Measurements from ENCODE around the gene ADGRG1.

The ADGRG1 gene

DNA sequence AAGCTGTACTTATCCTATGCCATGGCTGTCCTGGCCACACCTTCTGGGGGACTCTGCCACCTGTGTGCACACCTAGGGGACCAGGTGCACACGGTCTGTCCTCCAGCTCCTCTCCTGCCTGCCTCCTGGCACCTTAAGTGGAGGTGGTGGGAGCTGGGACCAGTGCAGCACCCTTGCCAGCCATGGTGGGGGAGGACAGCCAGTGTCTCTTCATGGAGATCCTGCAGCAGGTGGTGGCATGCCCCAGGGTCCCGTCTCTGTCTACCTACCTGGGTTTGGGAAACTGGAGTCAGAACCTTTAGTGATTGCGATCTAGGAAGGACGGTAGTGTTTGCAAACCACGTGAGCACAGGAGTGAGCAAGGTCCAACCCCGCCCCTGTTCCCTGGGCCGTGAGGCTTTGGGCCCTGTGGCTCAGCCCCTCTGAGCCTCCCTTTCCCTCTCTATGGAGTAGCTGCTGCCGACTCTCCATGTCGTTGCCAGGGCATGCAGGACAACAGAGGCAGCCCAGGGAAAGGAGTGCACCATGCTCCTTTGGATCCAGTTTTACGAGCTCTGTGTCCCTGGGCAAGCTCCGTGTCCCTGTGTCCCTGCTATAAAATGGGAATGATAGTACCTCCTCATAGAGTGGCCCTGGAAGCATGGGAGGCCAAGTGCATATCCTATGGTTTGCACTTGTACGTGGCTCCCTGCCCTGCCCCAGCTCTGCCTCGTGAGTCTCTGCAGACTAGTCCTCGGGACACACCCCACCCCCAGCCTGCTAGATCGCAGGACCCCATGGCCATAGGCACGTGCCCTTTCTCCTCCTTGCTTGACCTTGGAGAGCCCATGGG is 7.1 kb downstream of the ADGRG1 start:
- DNase-seq (ENCODE audit: low spot score), result no peak

- DNase-seq (ENCODE audit: low spot score), result no peak
Observed at GRCh38 chr16:57636184-57636583, 7.8 kb downstream of the ADGRG1 start.

DNA sequence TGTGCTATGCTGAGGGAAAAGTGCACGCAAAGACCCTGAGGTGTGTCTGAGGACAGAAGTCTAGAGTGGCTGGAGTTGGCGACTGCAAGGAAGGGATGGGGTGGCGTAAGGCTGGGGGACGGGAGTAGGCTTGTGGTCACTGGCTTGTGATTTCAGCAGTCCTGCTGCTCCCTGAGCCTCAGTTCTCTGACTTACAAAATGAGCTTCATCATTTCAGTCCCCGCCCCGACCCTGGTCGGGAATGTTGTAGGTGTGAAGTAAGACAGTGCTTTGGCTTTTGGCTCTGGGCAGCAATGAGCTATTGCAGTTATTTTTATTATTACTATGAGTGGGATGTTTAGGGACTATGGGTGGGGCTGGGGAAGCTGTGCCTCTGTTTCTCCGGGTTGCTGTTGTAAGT is 8.6 kb downstream of the ADGRG1 start:
- no peak for DNase-seq (ENCODE audit: low spot score)

GRCh38 chr16:57637424-57637823 is 9.0 kb downstream of the ADGRG1 start:
- no peak for DNase-seq (ENCODE audit: low spot score)

- no peak for DNase-seq (ENCODE audit: low spot score)
Observed at GRCh38 chr16:57637965-57638364, 9.5 kb downstream of the ADGRG1 start.

GRCh38 chr16:57638381-57638780 is 10.0 kb downstream of the ADGRG1 start:
- no peak for DNase-seq (ENCODE audit: low spot score)

- peak; percentile 60 for DNase-seq (ENCODE audit: low spot score)
Observed at GRCh38 chr16:57639172-57639887, 10.9 kb downstream of the ADGRG1 start.

DNA sequence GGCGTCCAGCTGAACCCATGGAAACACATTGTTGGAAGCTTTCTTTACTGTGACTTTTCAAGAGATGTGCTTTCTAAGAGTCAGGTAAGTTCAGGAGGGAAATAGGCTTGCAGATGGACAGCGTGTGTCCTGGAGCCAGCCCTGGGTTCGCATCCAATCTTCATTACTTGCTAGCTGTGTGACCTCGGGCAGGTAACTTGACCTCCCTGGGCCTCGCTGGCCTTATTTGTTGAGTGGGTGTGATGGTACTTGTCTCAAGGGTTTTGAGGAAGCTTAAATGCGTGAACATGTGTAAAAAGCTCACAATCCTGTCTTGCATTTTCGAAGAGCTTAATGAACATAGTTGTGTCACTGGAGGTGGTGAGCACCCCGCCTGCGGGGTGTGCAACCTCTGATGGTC is 11.8 kb downstream of the ADGRG1 start:
- no peak for DNase-seq (ENCODE audit: low spot score)

DNA sequence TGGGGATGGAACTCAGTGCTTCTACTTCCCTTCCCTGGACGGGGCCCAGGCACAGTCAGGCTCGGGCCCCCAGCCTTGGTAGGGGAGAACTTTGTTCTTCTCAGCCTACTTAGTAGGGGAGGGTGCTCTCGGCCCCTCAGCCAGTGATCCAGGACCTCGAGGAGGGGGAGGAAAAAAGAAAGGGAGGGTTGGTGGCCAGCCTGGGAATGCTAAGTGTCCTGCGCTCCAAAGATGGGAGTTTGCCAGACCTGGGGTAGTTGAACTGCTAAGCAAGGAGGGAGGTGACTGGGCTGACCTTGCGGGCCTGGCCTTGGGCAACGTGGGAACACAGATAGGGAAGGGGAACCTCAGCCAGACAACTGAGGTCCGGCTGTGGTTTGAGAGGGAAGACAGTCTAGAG is 12.2 kb downstream of the ADGRG1 start:
- DNase-seq (ENCODE audit: low spot score), result no peak

DNA sequence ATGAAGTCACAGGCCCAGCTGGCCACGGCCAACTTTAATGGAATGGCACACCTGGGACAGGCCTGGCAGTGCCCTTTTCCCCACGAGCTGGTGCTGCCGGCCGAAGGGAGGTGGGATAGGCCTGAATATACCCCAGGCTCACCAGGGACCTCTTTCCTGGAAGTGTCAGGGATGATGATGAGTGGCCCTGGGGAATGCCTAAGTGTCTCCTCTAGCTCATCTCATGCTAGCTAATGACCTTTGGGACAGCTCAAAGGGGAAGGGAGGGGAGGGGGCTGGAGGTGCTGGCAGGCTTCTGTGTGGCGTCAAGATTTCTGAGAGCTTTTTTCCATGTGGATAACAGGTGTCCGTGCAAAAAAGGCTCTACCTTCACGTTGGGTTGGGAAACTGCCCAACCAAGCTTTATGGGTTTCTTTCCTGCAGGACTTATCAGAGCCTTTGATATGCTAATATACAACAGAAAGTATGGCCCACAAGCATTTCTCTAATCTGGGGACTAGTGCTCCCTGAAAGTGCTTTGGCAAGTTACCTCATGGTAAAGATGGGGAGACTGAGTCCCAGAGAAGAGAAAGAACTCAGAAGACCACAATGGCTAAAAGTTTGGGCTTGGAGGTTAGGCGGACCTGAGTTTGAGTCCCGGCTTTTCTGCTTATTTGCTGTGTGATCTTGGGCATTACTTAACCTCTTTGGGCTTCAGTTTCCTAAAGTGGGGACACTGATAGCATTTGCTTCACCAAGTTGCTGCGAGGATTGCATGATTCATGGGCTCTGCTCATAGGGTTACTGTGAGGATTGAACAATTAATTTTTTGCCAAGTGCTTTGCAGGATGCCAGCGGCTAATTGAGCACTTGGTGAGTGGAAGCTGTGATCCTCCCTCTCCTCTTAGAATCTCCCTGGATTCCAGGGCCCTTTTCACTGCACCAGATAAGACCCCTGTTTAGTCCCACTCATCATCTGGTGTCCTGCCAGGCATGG is 14.0 kb downstream of the ADGRG1 start:
- no peak for DNase-seq (ENCODE audit: low spot score)

GRCh38 chr16:57643147-57643874 is 14.9 kb downstream of the ADGRG1 start:
- no peak for DNase-seq (ENCODE audit: low spot score)

- DNase-seq (ENCODE audit: low spot score), result no peak
Observed at GRCh38 chr16:57643910-57644309, 15.5 kb downstream of the ADGRG1 start.

DNA sequence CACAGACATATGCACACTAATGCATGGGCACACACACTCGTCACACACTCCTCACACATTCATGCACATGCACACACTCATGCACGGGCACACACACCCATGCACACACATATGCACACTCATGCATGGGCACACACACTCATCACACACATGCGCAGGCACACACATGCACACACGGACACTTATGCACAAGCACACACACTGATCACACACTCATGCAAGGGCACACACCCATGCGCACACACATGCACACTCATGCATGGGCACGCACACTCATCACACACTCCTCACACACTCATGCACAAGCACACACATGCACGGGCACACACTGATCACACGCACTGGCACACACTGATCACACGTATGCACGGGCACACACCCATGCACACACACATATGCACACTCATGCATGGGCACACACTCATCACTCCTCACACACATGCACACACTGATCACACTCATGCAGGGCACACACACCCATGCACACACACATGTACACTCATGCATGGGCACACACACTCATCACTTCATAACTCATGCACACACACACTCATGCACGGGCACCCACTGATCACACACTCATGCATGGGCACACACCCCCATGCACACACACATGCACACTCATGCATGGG is 16.1 kb downstream of the ADGRG1 start:
- DNase-seq (ENCODE audit: low spot score), result no peak

GRCh38 chr16:57645169-57645568 is 16.7 kb downstream of the ADGRG1 start:
- DNase-seq (ENCODE audit: low spot score), result no peak

GRCh38 chr16:57645691-57646387 is 17.4 kb downstream of the ADGRG1 start:
- no peak for DNase-seq (ENCODE audit: low spot score)

GRCh38 chr16:57646388-57647039 is 18.1 kb downstream of the ADGRG1 start:
- DNase-seq (ENCODE audit: low spot score), result no peak

DNA sequence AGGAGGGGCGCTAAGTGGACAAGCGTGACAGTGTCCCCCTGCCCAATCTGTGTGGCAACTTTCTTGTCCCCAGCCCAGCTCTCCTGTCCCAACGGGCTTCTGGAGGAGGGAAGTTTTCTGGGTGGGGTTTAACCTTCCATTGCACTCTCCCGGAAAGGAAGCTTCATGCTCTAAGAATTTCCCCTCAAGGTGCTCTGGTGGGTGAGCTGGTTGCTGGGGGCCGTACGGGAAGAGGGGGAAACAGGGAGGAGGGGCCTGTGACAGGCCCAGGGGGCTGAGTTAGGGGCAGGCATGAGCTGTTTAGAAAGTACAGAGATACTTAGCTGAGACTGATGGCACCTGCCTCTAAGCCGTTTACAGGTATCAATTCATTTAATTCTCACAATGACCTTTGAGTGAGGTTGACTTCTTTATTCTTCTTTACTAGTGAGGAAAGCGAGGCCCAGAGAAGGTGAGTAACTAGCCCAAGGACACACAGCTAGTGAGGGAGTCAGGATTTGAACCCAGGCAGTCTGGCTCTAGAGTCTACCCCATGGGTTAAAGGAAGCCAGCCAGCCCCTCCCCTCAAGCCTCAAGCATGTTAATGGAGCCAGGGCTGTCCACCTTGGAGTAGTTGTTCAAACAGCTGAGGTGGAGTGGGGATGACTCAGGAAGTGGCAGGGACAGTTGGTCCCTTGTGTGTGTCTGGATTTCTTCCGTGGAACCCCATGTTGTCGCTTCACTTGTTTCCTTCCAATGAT is 18.9 kb downstream of the ADGRG1 start:
- no peak for DNase-seq (ENCODE audit: low spot score)

DNA sequence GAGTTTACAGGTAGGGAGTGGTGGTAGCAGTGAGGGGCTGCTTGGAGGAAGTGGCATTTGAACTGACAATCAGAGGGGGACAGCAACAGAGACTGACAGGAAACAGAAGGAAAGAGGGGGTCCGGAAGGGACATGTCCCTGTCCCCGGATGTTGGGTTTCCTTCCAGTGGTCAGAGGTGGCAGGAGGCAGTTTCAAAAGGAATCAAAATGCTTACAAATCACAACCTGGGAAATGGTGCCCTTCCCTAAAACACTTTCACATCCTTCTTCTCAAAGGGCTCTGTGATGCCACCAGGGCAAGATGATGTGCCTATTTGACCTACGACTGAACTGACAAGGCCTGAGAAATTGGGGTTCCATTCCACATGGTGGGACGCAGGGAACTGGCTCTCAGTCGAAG is 19.7 kb downstream of the ADGRG1 start:
- no peak for DNase-seq (ENCODE audit: low spot score)
